ENCODE data around the gene ZNF579. TPM values are rescaled to one million over a fixed set of nuclear protein-coding genes. Genes with fewer than 3 reads are reported as not detected.

The ZNF579 gene
- total RNA-seq, 2 experiments from 2014 or later: 6.1 to 11.1 TPM

GRCh38 chr19:55530996-55531395 lies 49.7 kb downstream of the ZNF579 start:
- H3K36me3 ChIP-seq (ENCODE audit: insufficient read depth, low read length): no peaks in the 10 kb centered on the region
- CTCF ChIA-PET (ENCODE audit: unreplicated experiment): no interaction called here

GRCh38 chr19:55529636-55530234 lies 50.9 kb downstream of the ZNF579 start:
- ChIA-PET POLR2A (no interaction called here), CTCF (ENCODE audit: unreplicated experiment) (no interaction called here)
- no TSS peak for BruUV-seq (replicated peaks)
- no peak for DNase-seq (ENCODE audit: low spot score)
- Histone ChIP-seq H4K20me1 (ENCODE audit: insufficient read depth, low read length) (no peaks in the 10 kb centered on the region), H3K9me2 (ENCODE audit: insufficient read depth, low read length) (no peaks in the 10 kb centered on the region), H3K36me3 (ENCODE audit: insufficient read depth, low read length) (no peaks in the 10 kb centered on the region), H3K4me1 (ENCODE audit: insufficient read depth, low read length, poor library complexity, severe bottlenecking) (no peaks in the 10 kb centered on the region), H3K9me3 (ENCODE audit: low read length) (0 out of 2 replicates have a peak, but pooled peaks cover 5% of the 10 kb centered on the region), H3K4me3 (ENCODE audit: low read depth, low read length, poor library complexity, severe bottlenecking) (no peak overlapping the region), H3K4me2 (ENCODE audit: low read length) (no peak overlapping the region), H3K27ac (ENCODE audit: low read depth, low read length, poor library complexity, severe bottlenecking) (no peak overlapping the region), H2AFZ (ENCODE audit: low read length) (no peak overlapping the region), H3K79me2 (ENCODE audit: insufficient read depth, low read depth, low read length) (no peaks in the 10 kb centered on the region)
- TF ChIP-seq, protein P1, sequence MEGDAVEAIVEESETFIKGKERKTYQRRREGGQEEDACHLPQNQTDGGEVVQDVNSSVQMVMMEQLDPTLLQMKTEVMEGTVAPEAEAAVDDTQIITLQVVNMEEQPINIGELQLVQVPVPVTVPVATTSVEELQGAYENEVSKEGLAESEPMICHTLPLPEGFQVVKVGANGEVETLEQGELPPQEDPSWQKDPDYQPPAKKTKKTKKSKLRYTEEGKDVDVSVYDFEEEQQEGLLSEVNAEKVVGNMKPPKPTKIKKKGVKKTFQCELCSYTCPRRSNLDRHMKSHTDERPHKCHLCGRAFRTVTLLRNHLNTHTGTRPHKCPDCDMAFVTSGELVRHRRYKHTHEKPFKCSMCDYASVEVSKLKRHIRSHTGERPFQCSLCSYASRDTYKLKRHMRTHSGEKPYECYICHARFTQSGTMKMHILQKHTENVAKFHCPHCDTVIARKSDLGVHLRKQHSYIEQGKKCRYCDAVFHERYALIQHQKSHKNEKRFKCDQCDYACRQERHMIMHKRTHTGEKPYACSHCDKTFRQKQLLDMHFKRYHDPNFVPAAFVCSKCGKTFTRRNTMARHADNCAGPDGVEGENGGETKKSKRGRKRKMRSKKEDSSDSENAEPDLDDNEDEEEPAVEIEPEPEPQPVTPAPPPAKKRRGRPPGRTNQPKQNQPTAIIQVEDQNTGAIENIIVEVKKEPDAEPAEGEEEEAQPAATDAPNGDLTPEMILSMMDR (conservative IDR thresholded peaks at IDR 0.05; ENCODE audit: low read length): no peak
- no peak for TF ChIP-seq EZH2phosphoT487 (IDR thresholded peaks at IDR 0.05; ENCODE audit: borderline replicate concordance, low read depth, low read length)
- intact Hi-C loops (cut with micrococcal nuclease; ENCODE audit: unreplicated experiment): no loop called here

More at GRCh38 chr19:55530996-55531395, 49.7 kb downstream of the ZNF579 start:
- Histone ChIP-seq H4K20me1 (ENCODE audit: insufficient read depth, low read length) (no peaks in the 10 kb centered on the region), H2AFZ (ENCODE audit: low read length) (no peak overlapping the region), H3K9me2 (ENCODE audit: insufficient read depth, low read length) (no peaks in the 10 kb centered on the region), H3K4me2 (ENCODE audit: low read length) (no peak overlapping the region), H3K4me1 (ENCODE audit: insufficient read depth, low read length, poor library complexity, severe bottlenecking) (no peaks in the 10 kb centered on the region), H3K4me3 (ENCODE audit: low read depth, low read length, poor library complexity, severe bottlenecking) (no peak overlapping the region), H3K79me2 (ENCODE audit: insufficient read depth, low read depth, low read length) (no peaks in the 10 kb centered on the region), H3K27ac (ENCODE audit: low read depth, low read length, poor library complexity, severe bottlenecking) (no peak overlapping the region), H3K9me3 (ENCODE audit: low read length) (0 out of 2 replicates have a peak, but pooled peaks cover 5% of the 10 kb centered on the region)
- no TSS peak for BruUV-seq (replicated peaks)
- POLR2A ChIA-PET: no interaction called here
- intact Hi-C loops (cut with micrococcal nuclease; ENCODE audit: unreplicated experiment): no loop called here
- TF ChIP-seq EZH2phosphoT487 (IDR thresholded peaks at IDR 0.05; ENCODE audit: borderline replicate concordance, low read depth, low read length): no peak
- TF ChIP-seq, protein P1 (conservative IDR thresholded peaks at IDR 0.05; ENCODE audit: low read length): no peak
- DNase-seq (ENCODE audit: low spot score): no peak

DNA sequence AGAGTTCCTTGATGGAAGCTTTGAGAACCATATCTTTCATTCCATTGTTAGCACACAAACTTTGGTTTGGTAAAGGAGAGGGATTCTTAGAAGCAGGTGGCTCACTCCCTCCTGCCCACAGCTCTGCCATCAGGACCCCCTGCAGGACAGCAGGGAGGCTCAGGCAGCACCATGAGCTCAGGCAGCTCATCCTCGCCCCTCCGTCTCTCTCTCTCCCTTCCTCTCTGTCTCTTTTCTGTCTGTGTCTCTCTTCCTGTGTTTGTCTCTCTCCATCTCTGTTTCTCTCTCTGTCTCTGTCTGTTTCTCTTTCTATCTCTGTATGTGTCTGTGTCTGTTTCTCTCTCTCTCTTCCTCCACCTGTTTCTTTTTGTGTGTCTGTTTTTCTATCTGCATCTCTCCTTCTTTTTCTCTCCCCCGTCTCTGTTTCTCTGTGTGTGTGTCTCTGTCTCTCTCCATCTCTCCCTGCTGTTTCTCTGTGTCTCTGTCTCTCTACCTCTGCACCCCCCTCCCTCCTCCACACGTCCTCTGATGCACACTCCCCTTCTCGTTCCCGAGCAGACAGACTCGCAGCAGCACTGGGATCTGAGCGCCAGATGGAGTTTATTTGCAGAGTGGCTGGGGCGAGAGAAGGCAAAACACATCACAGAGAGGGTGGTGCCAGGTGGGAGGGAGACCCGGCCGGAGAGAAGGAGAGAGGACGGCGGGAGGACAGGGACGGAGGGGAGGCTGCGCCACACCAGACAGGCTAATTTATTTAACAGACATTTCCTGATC lies 52.4 kb downstream of the ZNF579 start:
- no peak for DNase-seq (ENCODE audit: low spot score)
- Histone ChIP-seq H3K4me2 (ENCODE audit: low read length) (no peak overlapping the region), H3K36me3 (ENCODE audit: insufficient read depth, low read length) (no peaks in the 10 kb centered on the region), H4K20me1 (ENCODE audit: insufficient read depth, low read length) (no peaks in the 10 kb centered on the region), H3K27ac (ENCODE audit: low read depth, low read length, poor library complexity, severe bottlenecking) (no peak overlapping the region), H3K79me2 (ENCODE audit: insufficient read depth, low read depth, low read length) (no peaks in the 10 kb centered on the region), H2AFZ (ENCODE audit: low read length) (no peak overlapping the region), H3K9me3 (ENCODE audit: low read length) (0 out of 2 replicates have a peak, but pooled peaks cover 5% of the 10 kb centered on the region), H3K9me2 (ENCODE audit: insufficient read depth, low read length) (no peaks in the 10 kb centered on the region), H3K4me3 (ENCODE audit: low read depth, low read length, poor library complexity, severe bottlenecking) (no peak overlapping the region), H3K4me1 (ENCODE audit: insufficient read depth, low read length, poor library complexity, severe bottlenecking) (no peaks in the 10 kb centered on the region)
- ChIA-PET CTCF (ENCODE audit: unreplicated experiment) (no interaction called here), POLR2A (no interaction called here)
- intact Hi-C loops (cut with micrococcal nuclease; ENCODE audit: unreplicated experiment): no loop called here
- BruUV-seq (replicated peaks): no TSS peak
- TF ChIP-seq EZH2phosphoT487 (IDR thresholded peaks at IDR 0.05; ENCODE audit: borderline replicate concordance, low read depth, low read length): no peak
- TF ChIP-seq, protein P1 (conservative IDR thresholded peaks at IDR 0.05; ENCODE audit: low read length): no peak

Measured in OCI-LY7 (cell line).